ENCODE data around the gene C19orf44. TPM values are rescaled to one million over a fixed set of nuclear protein-coding genes. Genes with fewer than 3 reads are reported as not detected.
"Not testable (repeated sequence)": the region's sequence is repeated elsewhere in the genome, so short reads cannot be mapped to it uniquely, and the experiment has no call there.

C19orf44 gene
- total RNA-seq, 1 experiment from 2014 or later, result 4.7 TPM

GRCh38 chr19:16530540-16531379 lies 34.6 kb downstream of the C19orf44 start:
- peak; percentile 39 for DNase-seq
- Histone ChIP-seq H3K27me3 (ENCODE audit: control insufficient read depth, insufficient read depth, low read length) (no peaks in the 10 kb centered on the region), H3K36me3 (replicated peaks; ENCODE audit: control insufficient read depth, insufficient read depth, low read length) (peaks cover 67% of the 10 kb centered on the region), H3K4me3 (ENCODE audit: insufficient read depth, low read depth, low read length) (no peak overlapping the region)

GRCh38 chr19:16531380-16531669 lies 35.1 kb downstream of the C19orf44 start:
- peak; percentile 42 for DNase-seq
- Histone ChIP-seq H3K27me3 (ENCODE audit: control insufficient read depth, insufficient read depth, low read length) (no peaks in the 10 kb centered on the region), H3K4me3 (ENCODE audit: insufficient read depth, low read depth, low read length) (no peak overlapping the region), H3K36me3 (replicated peaks; ENCODE audit: control insufficient read depth, insufficient read depth, low read length) (peaks cover 64% of the 10 kb centered on the region)

GRCh38 chr19:16532440-16533234 lies 36.4 kb downstream of the C19orf44 start:
- Histone ChIP-seq H3K4me3 (ENCODE audit: insufficient read depth, low read depth, low read length) (no peak overlapping the region), H3K36me3 (replicated peaks; ENCODE audit: control insufficient read depth, insufficient read depth, low read length) (peaks cover 56% of the 10 kb centered on the region), H3K27me3 (ENCODE audit: control insufficient read depth, insufficient read depth, low read length) (no peaks in the 10 kb centered on the region)
- peak; percentile 38 for DNase-seq

GRCh38 chr19:16535381-16535780 lies 39.2 kb downstream of the C19orf44 start:
- no peaks in the 10 kb centered on the region for H3K27me3 ChIP-seq (ENCODE audit: control insufficient read depth, insufficient read depth, low read length)
- H3K4me3 ChIP-seq (ENCODE audit: insufficient read depth, low read depth, low read length), result no peak overlapping the region
- peaks cover 43% of the 10 kb centered on the region for H3K36me3 ChIP-seq (replicated peaks; ENCODE audit: control insufficient read depth, insufficient read depth, low read length)
- DNase-seq, result peak; percentile 50

GRCh38 chr19:16536130-16536529 lies 39.9 kb downstream of the C19orf44 start:
- H3K27me3 ChIP-seq (ENCODE audit: control insufficient read depth, insufficient read depth, low read length), result no peaks in the 10 kb centered on the region
- peaks cover 39% of the 10 kb centered on the region for H3K36me3 ChIP-seq (replicated peaks; ENCODE audit: control insufficient read depth, insufficient read depth, low read length)
- peak; percentile 72 for DNase-seq
- no peak overlapping the region for H3K4me3 ChIP-seq (ENCODE audit: insufficient read depth, low read depth, low read length)

- Histone ChIP-seq H3K27me3 (ENCODE audit: control insufficient read depth, insufficient read depth, low read length) (no peaks in the 10 kb centered on the region), H3K4me3 (ENCODE audit: insufficient read depth, low read depth, low read length) (no peak overlapping the region)
Measured at GRCh38 chr19:16537111-16537510, 40.9 kb downstream of the C19orf44 start.

GRCh38 chr19:16540948-16541347 lies 44.8 kb downstream of the C19orf44 start:
- Histone ChIP-seq H3K27me3 (ENCODE audit: control insufficient read depth, insufficient read depth, low read length) (no peaks in the 10 kb centered on the region), H3K4me3 (ENCODE audit: insufficient read depth, low read depth, low read length) (no peak overlapping the region), H3K36me3 (replicated peaks; ENCODE audit: control insufficient read depth, insufficient read depth, low read length) (peaks cover 13% of the 10 kb centered on the region)
- DNase-seq, result peak; percentile 22

More at GRCh38 chr19:16537111-16537510, 40.9 kb downstream of the C19orf44 start:
- DNase-seq, result no peak
- H3K36me3 ChIP-seq (replicated peaks; ENCODE audit: control insufficient read depth, insufficient read depth, low read length), result peaks cover 32% of the 10 kb centered on the region

GRCh38 chr19:16541526-16542044 lies 45.4 kb downstream of the C19orf44 start:
- DNase-seq, result peak; percentile 51

GRCh38 chr19:16542045-16542909 lies 46.1 kb downstream of the C19orf44 start, which contains the start of gene CHERP:
CHERP (minus strand) TSS chr19:16542437; CDS start chr19:16542378, 59 bp downstream.
- Histone ChIP-seq H3K4me3 (ENCODE audit: insufficient read depth, low read depth, low read length) (peak within 1 kb of the TSS; percentile 97), H3K27me3 (ENCODE audit: control insufficient read depth, insufficient read depth, low read length) (no peaks in the 10 kb centered on the region), H3K36me3 (replicated peaks; ENCODE audit: control insufficient read depth, insufficient read depth, low read length) (peaks cover 13% of the 10 kb centered on the region)
- peak; percentile 98 for DNase-seq

More at GRCh38 chr19:16541526-16542044, 45.4 kb downstream of the C19orf44 start:
- peaks cover 13% of the 10 kb centered on the region for H3K36me3 ChIP-seq (replicated peaks; ENCODE audit: control insufficient read depth, insufficient read depth, low read length)
- H3K4me3 ChIP-seq (ENCODE audit: insufficient read depth, low read depth, low read length), result peak overlapping the region; percentile 97
- no peaks in the 10 kb centered on the region for H3K27me3 ChIP-seq (ENCODE audit: control insufficient read depth, insufficient read depth, low read length)

GRCh38 chr19:16542910-16543472 lies 46.8 kb downstream of the C19orf44 start:
- Histone ChIP-seq H3K4me3 (ENCODE audit: insufficient read depth, low read depth, low read length) (peak overlapping the region; percentile 97), H3K27me3 (ENCODE audit: control insufficient read depth, insufficient read depth, low read length) (no peaks in the 10 kb centered on the region), H3K36me3 (replicated peaks; ENCODE audit: control insufficient read depth, insufficient read depth, low read length) (peaks cover 7% of the 10 kb centered on the region)
- DNase-seq, result no peak

- not testable (repeated sequence) for H3K4me3 ChIP-seq (ENCODE audit: insufficient read depth, low read depth, low read length); DNase-seq; H3K36me3 ChIP-seq (replicated peaks; ENCODE audit: control insufficient read depth, insufficient read depth, low read length); H3K27me3 ChIP-seq (ENCODE audit: control insufficient read depth, insufficient read depth, low read length)
Measured at GRCh38 chr19:16543734-16544133, 47.5 kb downstream of the C19orf44 start.

GRCh38 chr19:16544473-16545231 lies 48.5 kb downstream of the C19orf44 start:
- Histone ChIP-seq H3K36me3 (replicated peaks; ENCODE audit: control insufficient read depth, insufficient read depth, low read length) (peaks cover 5% of the 10 kb centered on the region), H3K4me3 (ENCODE audit: insufficient read depth, low read depth, low read length) (no peak overlapping the region), H3K27me3 (ENCODE audit: control insufficient read depth, insufficient read depth, low read length) (no peaks in the 10 kb centered on the region)
- no peak for DNase-seq

- Histone ChIP-seq H3K36me3 (replicated peaks; ENCODE audit: control insufficient read depth, insufficient read depth, low read length) (peaks cover 8% of the 10 kb centered on the region), H3K27me3 (ENCODE audit: control insufficient read depth, insufficient read depth, low read length) (no peaks in the 10 kb centered on the region), H3K4me3 (ENCODE audit: insufficient read depth, low read depth, low read length) (no peak overlapping the region)
- no peak for DNase-seq
Measured at GRCh38 chr19:16548956-16549355, 52.8 kb downstream of the C19orf44 start.
